ENCODE data around the gene SPATA20. TPM values are rescaled to one million over a fixed set of nuclear protein-coding genes. Genes with fewer than 3 reads are reported as not detected.

Gene SPATA20
- total and polyA plus RNA-seq, 2 of the 13 experiments (the other 11 are each of a cell fraction or from before 2014, with no cell fraction given), result 36.1 to 64.8 TPM

- H3K27ac ChIP-seq (ENCODE audit: extremely low read length, insufficient read depth, low read length), result no peak overlapping the region
- WGBS (ENCODE audit: low lambda C conversion rate), result 22% methylated on average over 7 of the region's 7 CpGs
- H4K20me1 ChIP-seq (ENCODE audit: insufficient read depth, low read length), result no peaks in the 10 kb centered on the region
- no peaks in the 10 kb centered on the region for H3K36me3 ChIP-seq (replicated peaks in 1 of 2; ENCODE audit: control insufficient read depth in 1 of 2, insufficient read depth in 2 of 2, low read length in 2 of 2)
- ChIA-PET CTCF (ENCODE audit: low intra/inter-chr PET ratio, low total read pairs) (no interaction called here), POLR2A (no interaction called here)
- BruUV-seq (replicated peaks), result no TSS peak
- no peak for FAIRE-seq
- no peak overlapping the region for H3K9ac ChIP-seq (ENCODE audit: insufficient read depth, low read depth, low read length)
- no peak; the same call in 2 of the 3 replicates for ATAC-seq
- intact Hi-C loops (cut with micrococcal nuclease; ENCODE audit: unreplicated experiment), result no loop called here
- H3K4me3 ChIP-seq (replicated peaks in 1 of 3; ENCODE audit: insufficient read depth in 1 of 3, low read depth in 2 of 3, low read length in 3 of 3), result no peak overlapping the region
- no peak overlapping the region for H3K4me2 ChIP-seq (ENCODE audit: low read depth, low read length)
- H2AFZ ChIP-seq (ENCODE audit: low read length), result no peak overlapping the region
- no peaks in the 10 kb centered on the region for H3K9me3 ChIP-seq (ENCODE audit: low read length)
- H3K27me3 ChIP-seq (ENCODE audit: control insufficient read depth in 1 of 2, insufficient read depth in 2 of 2, low read length in 2 of 2), result no peaks in the 10 kb centered on the region; a peak in 4 of 5 replicates
- in situ Hi-C loops (cut with HindIII; ENCODE audit: extremely low pct_ligation_motif_present, low pct_unique_long_range_greater_than_20kb), result no loop called here
- TF ChIP-seq ZNF674 (CRISPR knock-in tag; IDR thresholded peaks at IDR 0.05; ENCODE audit: low read depth), result no peak
- peak; percentile 33; the same call in 1 of the 2 replicates for TF ChIP-seq ZNF263 (CRISPR knock-in tag; IDR thresholded peaks at IDR 0.05)
- TF ChIP-seq ZFYVE20 (CRISPR knock-in tag; IDR thresholded peaks at IDR 0.05; ENCODE audit: borderline replicate concordance, low read depth), result no peak
- peak; percentile 91 for TF ChIP-seq ZNF629 (CRISPR knock-in tag; conservative IDR thresholded peaks at IDR 0.05)
- TF ChIP-seq MBD4 (IDR thresholded peaks at IDR 0.05; ENCODE audit: borderline replicate concordance, low read length), result no peak
- TF ChIP-seq, protein P1, sequence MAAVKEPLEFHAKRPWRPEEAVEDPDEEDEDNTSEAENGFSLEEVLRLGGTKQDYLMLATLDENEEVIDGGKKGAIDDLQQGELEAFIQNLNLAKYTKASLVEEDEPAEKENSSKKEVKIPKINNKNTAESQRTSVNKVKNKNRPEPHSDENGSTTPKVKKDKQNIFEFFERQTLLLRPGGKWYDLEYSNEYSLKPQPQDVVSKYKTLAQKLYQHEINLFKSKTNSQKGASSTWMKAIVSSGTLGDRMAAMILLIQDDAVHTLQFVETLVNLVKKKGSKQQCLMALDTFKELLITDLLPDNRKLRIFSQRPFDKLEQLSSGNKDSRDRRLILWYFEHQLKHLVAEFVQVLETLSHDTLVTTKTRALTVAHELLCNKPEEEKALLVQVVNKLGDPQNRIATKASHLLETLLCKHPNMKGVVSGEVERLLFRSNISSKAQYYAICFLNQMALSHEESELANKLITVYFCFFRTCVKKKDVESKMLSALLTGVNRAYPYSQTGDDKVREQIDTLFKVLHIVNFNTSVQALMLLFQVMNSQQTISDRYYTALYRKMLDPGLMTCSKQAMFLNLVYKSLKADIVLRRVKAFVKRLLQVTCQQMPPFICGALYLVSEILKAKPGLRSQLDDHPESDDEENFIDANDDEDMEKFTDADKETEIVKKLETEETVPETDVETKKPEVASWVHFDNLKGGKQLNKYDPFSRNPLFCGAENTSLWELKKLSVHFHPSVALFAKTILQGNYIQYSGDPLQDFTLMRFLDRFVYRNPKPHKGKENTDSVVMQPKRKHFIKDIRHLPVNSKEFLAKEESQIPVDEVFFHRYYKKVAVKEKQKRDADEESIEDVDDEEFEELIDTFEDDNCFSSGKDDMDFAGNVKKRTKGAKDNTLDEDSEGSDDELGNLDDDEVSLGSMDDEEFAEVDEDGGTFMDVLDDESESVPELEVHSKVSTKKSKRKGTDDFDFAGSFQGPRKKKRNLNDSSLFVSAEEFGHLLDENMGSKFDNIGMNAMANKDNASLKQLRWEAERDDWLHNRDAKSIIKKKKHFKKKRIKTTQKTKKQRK (IDR thresholded peaks at IDR 0.05; ENCODE audit: low read length), result no peak
- TF ChIP-seq ZNF839 (CRISPR knock-in tag; IDR thresholded peaks at IDR 0.05; ENCODE audit: borderline replicate concordance), result no peak
- no peak for TF ChIP-seq SMAD3 (CRISPR knock-in tag; IDR thresholded peaks at IDR 0.05)
- 0 out of 2 replicates have a peak, but pooled peaks have one; percentile 29 for TF ChIP-seq ZMYM3 (CRISPR knock-in tag; IDR thresholded peaks at IDR 0.05)
- no peak for TF ChIP-seq SMARCE1 (IDR thresholded peaks at IDR 0.05; ENCODE audit: borderline replicate concordance)
- no peak for TF ChIP-seq ZNF564 (CRISPR knock-in tag; IDR thresholded peaks at IDR 0.05)
- TF ChIP-seq ZNF841 (CRISPR knock-in tag; IDR thresholded peaks at IDR 0.05; ENCODE audit: borderline replicate concordance), result no peak
- peaks cover 14% of the 10 kb centered on the region for H3K4me1 ChIP-seq (ENCODE audit: insufficient read depth, low read length)
- H3K79me2 ChIP-seq (ENCODE audit: insufficient read depth, low read length), result no peaks in the 10 kb centered on the region
- DNase-seq (ENCODE audit: low spot score), result no peak
Observed at GRCh38 chr17:50498021-50498874, 48.7 kb upstream of the SPATA20 start.

All from HepG2 (cell line).